Femur (tissue), 1 donor: ENCODE measurements around the gene TMEM181.

ENCODE experiments used
- DNase-seq: peaks from one replicate; pipeline ENCODE4 v3.0.0-alpha.2; 2017

The TMEM181 gene

DNA sequence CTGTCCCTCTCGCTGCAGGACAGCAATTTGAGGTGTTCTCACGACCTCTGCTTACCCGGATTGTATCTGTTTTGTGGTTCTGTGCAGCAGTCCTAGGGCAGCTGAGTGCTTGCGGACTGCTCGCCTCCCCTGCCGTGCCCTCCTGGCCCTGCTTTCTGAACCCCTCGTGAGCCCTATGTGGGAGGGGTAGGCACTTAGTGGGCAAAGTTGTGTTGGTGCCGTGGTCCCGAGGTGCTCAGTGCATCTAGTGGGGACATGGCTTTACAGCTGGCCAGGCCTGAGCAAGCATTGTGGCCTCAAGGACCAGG, 5.2 kb downstream of the TMEM181 start:
- no peak for DNase-seq

DNA sequence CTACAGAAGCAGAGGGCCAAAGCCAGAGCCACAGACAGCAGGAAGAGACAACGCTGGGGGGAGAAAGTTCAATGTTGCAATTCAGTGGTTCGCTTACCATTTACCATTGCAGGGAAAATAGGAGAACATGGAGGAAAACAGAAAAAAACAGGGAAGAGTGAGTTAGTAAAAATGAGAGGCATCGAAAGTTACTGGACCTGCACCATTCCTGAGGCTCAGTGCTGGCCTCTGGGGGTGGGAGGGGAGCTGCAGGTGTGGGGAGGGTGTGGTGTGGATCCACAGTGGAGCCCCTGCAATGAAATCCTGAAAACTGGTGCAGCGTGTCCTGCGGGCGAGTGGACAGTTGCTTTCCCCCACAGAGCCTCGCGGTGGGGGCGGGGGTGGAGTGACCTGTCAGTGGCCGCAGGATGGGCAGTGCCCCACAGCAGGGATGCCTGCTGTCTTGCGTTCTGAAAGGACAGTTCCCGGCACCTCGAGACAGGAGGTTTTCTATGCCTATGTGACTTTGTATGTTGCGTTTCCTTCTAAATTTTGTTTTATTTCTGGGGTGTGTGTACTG, 5.7 kb downstream of the TMEM181 start:
- no peak for DNase-seq

DNA sequence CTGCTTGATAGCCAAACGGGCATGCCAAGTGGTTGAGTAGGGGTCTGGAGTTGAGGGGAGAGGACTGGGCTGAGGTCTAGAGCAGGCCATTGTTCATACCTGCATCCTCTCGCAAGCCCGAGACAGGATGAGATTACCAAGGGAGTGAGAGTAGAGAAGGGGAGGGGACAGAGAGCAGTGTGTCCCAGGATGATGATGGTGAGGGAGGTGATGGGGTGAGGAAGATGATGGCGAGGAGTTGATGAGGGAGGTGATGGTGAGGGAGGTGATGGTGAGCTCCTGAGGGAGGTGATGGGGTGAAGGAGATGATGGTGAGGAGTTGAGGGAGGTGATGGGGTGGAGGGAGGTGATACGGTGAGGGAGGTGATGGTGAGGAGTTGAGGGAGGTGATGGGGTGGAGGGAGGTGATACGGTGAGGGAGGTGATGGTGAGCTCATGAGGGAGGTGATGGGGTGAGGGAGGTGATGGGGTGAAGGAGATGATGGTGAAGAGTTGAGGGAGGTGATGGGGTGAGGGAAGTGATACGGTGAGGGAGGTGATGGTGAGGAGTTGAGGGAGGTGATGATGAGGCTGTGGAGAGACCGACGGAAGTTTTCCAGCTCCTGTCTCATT, 6.4 kb downstream of the TMEM181 start:
- no peak for DNase-seq

DNA sequence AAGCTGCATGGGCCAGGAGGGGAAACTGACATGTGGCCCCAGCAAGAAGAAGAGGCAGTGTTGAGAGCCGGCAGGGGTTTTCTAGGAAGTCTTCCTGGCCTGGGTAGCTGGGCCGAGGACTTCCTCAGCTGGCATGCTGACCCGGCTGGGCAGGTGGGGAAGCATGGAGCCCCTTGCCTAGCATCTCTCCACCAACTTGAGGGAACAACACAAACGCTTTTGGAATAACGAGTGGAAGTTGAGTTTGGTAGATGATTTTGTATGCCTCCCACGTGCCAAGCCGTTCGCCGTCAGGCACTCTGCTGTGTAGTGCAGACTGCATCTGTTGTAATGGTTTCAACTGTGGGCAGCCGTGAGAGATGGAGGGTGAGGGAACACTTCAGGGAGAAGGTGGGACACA, 7.3 kb downstream of the TMEM181 start:
- DNase-seq, result no peak

DNA sequence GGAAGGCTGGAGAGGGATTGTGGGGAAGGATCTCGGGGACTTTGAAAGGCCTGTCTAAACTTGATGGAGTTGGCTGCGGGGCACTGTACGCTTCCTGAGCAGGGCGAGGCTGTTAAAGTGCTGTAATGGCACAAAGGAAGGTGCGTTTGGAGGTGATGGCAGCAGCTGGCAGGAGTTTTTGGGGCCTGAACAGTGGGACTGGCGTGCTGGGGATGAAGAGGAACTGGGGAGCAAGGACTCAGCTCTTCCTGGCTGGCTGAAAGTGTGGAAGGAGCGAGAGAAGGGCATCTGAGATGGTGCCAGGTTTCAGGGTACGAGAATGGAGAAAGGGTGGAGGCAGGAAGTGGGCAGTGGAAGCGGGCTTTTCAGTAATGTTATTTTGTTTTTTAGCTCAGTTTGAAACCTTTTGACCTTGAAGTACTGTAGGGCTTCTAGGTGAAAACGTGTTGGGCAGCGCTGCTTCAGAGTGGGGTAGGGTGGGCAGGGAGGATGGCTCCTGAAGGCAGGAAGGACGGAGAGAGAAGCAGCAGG, 8.0 kb downstream of the TMEM181 start:
- no peak for DNase-seq

DNA sequence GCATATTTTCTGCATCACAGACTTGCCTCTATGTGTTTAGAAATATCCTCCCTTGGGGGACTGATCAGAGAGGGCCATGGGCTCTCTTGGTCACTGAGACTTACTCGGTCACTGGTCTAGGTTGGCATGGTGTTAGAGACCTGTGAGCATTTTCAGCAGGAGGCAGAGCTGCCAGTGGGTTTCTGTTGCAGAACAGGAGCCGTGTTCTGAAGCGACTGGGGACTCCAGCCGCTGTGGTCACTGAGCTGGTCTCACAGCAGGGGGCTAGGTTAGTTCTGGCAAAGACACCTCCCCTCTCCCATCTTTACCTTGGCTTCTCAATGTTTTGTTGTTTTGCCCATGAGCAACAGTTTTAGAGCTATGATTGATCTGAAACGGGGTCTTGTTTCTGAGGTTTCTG, 8.7 kb downstream of the TMEM181 start:
- no peak for DNase-seq

DNA sequence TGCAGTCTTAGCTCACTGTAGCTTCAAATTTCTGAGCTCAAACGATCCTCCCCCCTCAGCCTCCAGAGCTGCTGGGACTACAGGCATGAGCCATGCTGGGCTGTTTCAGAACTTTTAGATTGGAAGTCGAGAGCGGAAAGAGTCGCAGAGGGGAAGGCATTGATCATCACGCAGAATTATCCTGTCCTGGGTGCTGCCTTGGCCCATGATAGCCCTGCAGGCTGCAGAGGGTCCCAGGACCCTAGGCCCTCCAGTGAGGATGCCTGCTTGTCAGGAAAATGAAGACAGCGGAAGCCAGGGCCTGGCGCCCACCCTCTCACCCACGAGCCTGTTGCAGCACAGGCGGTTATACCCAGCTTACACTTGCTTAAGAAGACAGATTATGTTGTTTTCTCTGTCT, 9.1 kb downstream of the TMEM181 start:
- DNase-seq, result no peak

DNA sequence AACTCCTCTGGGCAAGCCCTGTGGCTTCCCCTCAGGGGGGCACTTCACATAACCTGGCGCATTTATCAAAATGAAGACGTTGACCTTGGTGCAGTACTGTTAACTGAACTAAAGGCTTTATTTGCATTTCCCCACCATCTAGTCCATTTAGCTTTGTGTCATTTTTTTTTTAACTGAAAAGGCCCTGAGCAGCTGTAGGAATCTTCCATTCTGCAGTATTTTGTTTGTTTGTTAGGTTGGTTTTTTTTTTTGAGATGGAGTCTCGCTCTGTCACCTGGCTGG, 10.7 kb downstream of the TMEM181 start:
- no peak for DNase-seq

DNA sequence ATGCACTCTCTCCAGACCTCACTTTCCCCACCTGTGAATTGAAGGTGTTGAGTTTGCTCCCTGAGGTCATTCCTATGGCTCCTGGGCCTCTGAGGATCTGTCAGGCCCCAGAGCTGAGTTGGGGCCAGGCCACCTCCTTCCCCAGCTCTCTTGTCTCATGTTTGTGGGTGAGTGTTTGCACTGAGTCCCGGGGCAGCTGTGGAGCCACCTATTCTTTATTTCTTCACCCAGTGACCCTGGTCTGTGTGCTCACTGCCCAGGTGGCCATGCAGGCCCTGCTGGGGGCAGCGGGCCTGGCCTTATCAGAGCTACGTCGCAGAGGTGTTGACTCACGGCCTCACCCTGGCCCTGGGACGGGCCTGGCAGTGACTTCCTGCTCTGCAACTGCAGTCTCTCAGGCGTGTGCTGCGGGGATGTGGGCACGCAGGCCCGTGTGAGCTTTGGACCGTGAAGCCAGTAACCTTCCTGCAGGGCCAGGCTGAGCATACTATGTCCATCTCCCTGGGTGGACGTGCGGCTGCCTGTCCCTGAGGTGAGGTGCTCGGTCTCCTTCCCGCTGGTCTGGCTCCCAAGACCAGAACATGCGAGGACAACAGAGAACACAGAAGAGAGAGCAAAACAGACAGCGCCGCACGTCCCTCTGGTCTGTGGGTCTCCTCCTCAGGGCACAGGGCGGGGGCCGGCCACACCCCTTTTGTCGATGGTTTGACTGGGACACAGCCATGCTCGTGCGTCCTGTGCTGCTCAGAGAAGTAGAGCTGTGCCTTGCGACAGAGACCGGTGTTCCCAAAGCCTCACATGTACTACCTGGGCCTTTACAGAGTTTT, 12.1 kb downstream of the TMEM181 start:
- no peak for DNase-seq

DNA sequence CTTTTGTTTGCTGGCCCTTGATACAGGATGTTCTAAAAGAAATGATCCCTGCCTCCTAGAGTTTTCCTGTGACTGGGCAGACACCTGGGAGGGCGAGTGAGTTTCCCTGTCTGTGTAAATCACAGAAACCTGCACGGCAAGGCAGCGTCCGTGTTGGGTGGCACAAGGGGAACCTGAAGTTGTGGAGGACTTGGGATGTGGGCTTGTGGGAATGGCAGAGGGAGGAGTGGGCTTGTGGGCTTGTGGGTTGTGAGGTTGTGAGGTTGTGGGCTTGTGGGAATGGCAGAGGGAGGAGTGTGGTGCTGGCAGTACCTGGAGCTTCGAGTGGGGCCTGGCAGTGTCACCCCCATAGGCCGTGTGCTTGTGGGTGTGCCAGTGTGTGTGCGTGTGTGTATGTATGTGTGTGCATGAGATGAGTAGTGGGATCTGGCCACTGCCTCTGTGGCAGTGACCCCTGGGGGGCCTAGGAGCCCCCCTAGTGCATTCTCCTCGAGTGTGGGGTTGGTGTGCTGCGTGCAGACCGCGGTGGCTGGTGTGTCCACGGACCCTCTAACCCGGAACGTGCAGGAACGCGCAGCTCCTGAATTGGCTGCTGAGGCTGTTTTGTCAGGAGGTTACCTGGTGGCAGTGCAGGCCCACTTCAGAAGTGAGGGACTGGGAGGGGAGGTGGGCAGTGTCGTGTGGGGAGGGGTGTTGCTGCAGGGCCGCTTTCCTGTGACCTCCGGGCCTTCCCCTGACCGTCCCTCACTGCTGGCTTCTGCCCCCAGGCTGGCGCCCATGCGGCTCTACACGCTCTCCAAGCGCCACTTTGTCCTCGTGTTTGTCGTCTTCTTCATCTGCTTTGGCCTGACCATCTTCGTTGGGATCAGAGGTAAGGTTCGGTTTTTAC, 13.0 kb downstream of the TMEM181 start:
- no peak for DNase-seq

DNA sequence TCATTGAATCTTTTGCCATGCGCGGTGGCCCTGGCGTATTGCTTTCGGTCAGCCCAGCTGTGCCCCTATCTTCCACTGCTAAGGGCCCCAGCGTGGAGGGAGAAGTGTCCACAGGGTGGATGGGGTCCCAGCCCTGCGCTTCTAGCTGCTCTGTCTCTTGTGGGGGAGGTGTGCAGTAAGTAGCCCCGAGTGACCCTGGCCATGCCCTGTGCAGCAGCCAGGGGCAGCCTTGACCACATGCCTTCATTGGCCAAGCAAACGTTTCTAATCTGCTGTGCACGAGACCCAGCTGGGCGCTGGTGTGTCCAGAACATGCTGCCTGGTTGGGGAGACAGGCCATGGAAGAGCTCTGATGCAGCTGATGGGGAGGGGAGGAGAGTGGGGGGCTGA, 13.6 kb downstream of the TMEM181 start:
- no peak for DNase-seq

DNA sequence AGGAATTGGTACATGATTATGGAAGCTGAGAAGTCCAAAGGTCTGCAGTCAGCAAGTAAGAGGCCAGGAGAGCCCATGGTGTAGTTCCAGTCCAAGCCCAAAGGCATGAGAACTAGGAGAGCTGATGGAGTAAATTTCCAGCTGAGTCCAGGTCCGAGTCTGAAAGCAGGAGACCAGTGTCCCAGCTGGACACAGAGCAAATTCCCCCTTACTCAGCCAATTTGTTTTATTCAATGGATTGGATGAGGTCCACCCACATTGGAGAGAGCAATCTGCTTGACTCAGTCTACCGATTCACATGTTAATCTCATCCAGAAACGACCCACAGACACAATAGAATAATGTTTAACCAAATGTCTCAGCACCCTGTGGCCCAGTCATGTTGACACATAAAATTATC, 14.9 kb downstream of the TMEM181 start:
- DNase-seq, result no peak

DNA sequence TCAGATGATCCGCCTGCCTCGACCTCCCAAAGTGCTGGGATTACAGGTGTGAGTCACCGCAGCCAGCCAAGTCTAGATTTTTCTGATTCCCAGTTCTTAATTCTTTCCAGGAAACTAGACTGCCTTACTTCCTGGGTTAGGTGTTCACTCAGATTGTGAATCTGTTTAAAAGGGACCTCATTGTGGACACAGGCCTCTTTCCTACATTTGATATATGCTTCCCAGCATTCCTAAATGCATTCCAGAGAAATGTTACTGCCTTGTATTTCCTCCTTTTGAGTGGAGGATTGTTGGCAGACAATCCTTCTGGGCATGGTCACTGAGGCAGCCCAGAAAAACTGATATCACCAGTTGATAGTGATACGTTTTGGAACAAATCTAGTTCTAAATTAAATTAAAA, 15.7 kb downstream of the TMEM181 start:
- DNase-seq, result no peak

DNA sequence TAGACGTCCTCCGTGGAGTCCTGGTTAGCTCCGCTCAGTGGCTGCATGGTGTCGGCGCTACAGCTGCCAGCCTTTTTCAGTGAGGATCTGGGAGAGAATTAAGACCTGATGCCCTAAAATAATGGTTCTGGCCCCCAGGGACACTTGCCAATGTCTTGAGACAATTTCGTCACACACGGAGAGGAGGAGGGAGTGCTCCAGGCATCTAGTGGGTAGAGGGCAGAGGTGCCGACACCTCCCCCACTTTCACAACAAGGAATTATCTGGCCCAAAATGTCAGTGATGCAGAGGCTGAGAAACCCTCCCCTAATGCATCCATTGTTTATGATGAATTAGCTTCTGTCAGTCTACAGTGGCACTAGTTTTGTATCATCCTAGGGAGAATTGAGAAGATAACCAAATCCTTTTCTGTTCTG, 24.4 kb downstream of the TMEM181 start:
- DNase-seq, result no peak

DNA sequence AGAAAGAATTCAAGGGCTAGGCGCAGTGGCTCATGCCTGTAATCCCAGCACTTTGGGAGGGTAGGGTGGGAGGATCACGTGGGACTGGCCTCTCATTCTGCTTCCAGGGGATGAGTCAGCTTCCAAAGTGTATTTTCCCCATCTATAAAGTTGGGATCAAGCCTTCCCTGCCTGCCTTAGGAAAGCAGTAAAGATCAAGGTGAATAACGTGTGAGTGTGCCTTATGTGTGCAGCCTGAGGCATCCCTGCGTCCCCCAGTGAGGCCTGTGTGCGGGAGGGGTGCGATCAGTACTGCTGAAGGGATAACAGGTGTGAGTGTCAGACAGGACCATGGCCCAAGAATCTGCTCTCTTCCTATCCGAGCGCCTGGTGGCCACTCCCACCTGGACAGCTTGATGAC, 26.8 kb downstream of the TMEM181 start:
- no peak for DNase-seq

DNA sequence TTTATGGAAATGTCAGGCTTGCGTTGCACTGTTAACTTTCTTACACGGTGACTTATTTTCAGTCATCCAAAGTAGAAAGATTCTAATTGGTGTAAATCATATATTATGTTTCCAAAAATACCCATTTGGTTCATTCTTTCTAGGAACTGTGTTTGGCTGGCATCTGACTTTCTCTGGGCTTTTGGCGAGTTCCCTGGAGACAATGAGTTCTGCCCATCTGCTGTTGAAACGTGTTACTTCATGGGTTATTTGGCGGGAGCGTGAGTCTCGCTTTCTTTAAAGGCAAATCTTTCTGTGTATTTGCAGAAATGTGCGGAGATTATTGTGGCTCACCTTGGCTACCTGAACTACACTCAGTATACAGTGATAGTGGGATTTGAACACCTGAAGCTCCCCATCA, 29.5 kb downstream of the TMEM181 start:
- DNase-seq, result no peak

DNA sequence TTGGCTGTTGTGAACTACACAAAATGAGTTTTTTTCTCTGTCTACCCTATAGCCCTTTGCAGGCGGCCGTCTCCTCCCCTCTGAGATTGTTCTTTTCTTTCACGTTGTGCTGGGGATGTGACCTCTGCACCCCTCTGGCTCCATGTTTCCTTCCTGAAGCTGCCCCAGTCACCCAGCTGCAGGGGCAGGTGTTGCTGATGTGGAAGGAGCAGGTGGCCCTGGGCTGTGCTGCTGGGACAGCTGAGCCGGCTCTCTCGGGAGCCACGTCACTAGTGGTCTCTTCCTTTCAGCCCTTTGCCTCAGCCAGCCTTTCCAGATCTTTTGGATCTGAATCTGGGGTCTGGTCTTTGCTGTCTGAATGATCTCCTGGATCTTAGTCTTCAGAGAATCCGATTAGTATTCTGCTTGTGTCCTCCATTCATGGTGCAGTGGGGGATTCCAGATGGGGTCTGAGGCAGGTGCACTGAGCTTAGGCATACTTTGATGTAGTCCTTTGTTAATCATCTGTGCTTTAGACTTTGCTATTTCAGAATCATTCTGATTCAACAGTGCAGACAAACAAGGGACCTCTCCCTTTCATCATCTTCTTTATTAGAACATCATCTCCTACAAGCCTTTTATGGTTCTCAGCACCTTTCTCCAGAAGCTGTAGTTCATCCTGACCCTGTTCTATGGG, 31.4 kb downstream of the TMEM181 start:
- DNase-seq, result no peak

DNA sequence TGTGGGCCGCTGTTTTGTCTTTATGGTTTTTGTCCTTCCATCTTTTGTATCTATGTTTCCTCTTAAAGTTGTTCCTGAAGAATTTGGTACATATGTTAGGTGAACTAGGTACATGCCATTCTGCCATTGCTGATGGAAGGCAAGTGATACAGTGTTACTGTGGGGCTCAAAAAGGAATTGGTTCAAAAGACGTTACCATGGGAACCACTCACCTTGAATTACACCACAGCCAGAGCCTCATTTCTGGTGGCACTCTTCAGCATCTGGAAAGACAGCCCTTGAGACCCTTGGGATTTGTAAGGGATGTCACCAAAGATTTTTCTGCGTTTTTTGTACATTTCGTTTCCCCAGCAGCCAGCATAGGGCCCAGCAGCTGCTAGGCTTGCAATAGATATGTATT, 31.9 kb downstream of the TMEM181 start:
- no peak for DNase-seq

DNA sequence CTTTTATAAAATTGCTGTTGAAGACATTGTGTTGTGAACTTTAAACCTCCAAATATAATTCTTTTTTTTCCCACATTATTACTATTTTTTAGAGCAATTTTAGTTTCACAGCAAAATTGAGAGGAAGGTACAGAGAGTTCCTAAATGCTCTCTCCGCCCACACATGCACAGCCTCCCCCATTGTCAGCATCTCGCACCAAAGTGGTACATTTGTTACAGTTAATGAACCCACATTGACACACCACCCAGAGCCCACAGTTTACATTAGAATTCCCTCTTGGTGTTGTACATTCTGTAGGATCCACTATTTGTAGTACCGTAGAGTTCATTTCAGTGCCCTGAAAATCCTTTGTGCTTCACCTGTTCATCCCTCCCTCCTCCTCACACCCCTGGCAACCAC, 33.8 kb downstream of the TMEM181 start:
- DNase-seq, result no peak

DNA sequence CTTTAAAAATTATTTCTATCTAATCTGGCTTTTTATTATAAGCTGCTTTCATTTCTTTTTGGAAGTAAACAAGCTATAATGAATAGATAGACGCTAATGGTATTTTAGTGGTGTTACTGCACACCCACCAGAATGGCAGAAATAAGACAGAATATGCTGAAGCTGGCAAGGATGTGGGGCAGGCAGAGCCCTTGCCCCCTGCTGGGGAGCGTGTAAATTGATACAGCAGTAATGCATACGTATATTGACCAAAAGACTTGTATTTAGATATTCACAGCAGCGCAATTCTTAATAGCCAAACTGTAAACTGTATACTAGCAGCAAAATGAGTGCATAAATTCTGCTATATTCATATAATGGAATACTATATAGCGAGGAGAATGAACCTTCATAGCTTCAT, 35.3 kb downstream of the TMEM181 start:
- no peak for DNase-seq

DNA sequence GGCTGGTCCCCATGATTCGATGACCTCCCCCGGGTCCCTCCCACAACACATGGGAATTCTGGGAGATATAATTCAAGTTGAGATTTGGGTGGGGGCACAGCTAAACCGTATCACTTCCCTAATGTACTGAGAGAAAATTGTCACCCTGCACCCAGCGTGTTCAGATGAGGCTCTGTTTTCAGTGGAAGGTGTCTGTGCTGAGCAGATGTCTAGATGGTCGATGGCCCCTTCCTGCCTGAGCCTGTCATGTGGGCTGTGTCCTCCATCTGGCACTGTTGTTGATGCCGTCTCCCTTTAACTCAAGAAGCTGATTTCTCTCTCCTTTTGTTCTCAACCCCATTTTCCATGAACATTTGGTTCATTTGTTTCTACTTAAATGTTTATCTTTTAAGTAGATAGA, 37.0 kb downstream of the TMEM181 start:
- DNase-seq, result no peak

DNA sequence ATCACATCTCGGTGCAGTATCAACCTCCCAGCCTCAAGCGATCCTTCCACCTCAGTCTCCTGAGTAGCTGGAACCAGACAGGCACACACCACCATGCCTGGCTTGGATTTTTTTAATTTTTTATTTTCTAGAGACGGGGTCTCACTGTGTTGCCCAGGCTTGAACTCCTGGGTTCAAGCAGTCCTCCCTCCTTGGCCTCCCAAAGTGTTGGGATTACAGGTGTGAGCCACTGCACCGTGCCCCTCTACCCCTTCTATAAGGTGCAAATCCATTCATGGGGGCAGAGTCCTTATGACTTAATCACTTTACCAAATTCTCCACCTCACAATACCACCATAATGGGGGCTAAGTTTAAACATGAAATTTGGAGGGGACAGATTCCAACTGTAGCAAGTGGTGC, 37.7 kb downstream of the TMEM181 start:
- no peak for DNase-seq

DNA sequence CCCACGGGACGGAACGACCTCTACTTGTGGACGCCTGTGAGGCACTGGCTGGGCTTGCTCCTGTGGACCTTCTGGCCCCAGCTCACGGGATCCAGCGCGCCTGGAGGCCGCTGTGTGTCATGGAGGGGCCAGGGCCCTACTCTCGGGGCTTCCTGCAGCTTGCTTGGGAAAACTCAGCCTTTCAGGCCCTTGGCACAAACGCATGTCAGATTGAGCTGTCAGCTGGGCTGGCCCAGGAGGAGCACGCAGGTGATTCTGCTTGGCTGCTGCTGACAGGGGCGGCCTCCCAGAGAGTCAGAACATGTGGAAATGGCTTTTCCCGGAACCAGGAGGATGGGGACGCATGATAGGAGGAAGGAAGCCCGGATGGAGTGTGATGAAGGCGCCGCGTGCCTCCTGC, 39.7 kb downstream of the TMEM181 start:
- no peak for DNase-seq
